ENCODE data around the gene WDPCP. TPM values are rescaled to one million over a fixed set of nuclear protein-coding genes. Genes with fewer than 3 reads are reported as not detected.

The WDPCP gene
- total and polyA plus RNA-seq, 2 experiments from 2014 or later = 8.8 to 20.4 TPM

- Histone ChIP-seq H4K20me1 (replicated peaks; ENCODE audit: insufficient read depth) (no peaks in the 10 kb centered on the region), H3K4me1 (ENCODE audit: insufficient read depth) (peaks cover 17% of the 10 kb centered on the region), H3F3A (replicated peaks; ENCODE audit: low read depth) (no peaks in the 10 kb centered on the region), H3K79me2 (replicated peaks; ENCODE audit: insufficient read depth) (no peaks in the 10 kb centered on the region), H3K36me3 (ENCODE audit: insufficient read depth) (no peaks in the 10 kb centered on the region), H3K9me2 (ENCODE audit: insufficient read depth) (peaks cover 2% of the 10 kb centered on the region; the same call in 1 of the 2 replicates), H3K27ac (ENCODE audit: low read depth) (no peak overlapping the region), H3K4me2 (no peak overlapping the region), H3K4me3 (no peak overlapping the region), H3K27me3 (ENCODE audit: insufficient read depth) (no peaks in the 10 kb centered on the region), H2AFZ (no peak overlapping the region)
- Mint-ChIP-seq H3K27me3 (ENCODE audit: insufficient read depth, low read depth, poor library complexity) (no peaks in the 10 kb centered on the region), H3K4me1 (peaks cover 8% of the 10 kb centered on the region; the same call in 2 of the 3 replicates), H3K9me3 (no peaks in the 10 kb centered on the region), H3K4me3 (no peak overlapping the region), H3K36me3 (ENCODE audit: low read depth) (no peaks in the 10 kb centered on the region), H3K27ac (no peak overlapping the region)
- ATAC-seq (no peak), DNase-seq (ENCODE audit: low spot score) (no peak)
- TF ChIP-seq ZNF114 (CRISPR knock-in tag; IDR thresholded peaks at IDR 0.05) (no peak), POLR2AphosphoS5 (IDR thresholded peaks at IDR 0.05; ENCODE audit: low read depth) (no peak), STAT1 (IDR thresholded peaks at IDR 0.05; ENCODE audit: unreplicated experiment) (no peak), EZH2 (IDR thresholded peaks at IDR 0.05; ENCODE audit: low read depth, unreplicated experiment) (no peak), NANOG (IDR thresholded peaks at IDR 0.05; ENCODE audit: borderline replicate concordance) (no peak), ZNF462 (CRISPR knock-in tag; IDR thresholded peaks at IDR 0.05) (no peak), ZNF331 (CRISPR knock-in tag; IDR thresholded peaks at IDR 0.05; ENCODE audit: low read depth) (no peak), JUNB (IDR thresholded peaks at IDR 0.05; ENCODE audit: unreplicated experiment) (no peak), REST (IDR thresholded peaks at IDR 0.05; ENCODE audit: unreplicated experiment) (no peak), ETS1 (IDR thresholded peaks at IDR 0.05) (no peak), EZH2phosphoT487 (IDR thresholded peaks at IDR 0.05; ENCODE audit: unreplicated experiment) (no peak), CREB1 (CRISPR knock-in tag; IDR thresholded peaks at IDR 0.05; ENCODE audit: low read depth) (no peak), CTCF (conservative IDR thresholded peaks at IDR 0.05; ENCODE audit: low read depth in 2 of 2) (no peak)
Observed at GRCh38 chr2:63249161-63249560, 339.1 kb downstream of the WDPCP start.
